Measurements from ENCODE around the gene ANKRD40. TPM values are rescaled to one million over a fixed set of nuclear protein-coding genes. Genes with fewer than 3 reads are reported as not detected.
A peak's percentile ranks its signal among the peaks of the same experiment; 100 is the strongest.

Gene ANKRD40
- total RNA-seq, 2 donors from 2014 or later = 20.1 to 25.1 TPM

DNA sequence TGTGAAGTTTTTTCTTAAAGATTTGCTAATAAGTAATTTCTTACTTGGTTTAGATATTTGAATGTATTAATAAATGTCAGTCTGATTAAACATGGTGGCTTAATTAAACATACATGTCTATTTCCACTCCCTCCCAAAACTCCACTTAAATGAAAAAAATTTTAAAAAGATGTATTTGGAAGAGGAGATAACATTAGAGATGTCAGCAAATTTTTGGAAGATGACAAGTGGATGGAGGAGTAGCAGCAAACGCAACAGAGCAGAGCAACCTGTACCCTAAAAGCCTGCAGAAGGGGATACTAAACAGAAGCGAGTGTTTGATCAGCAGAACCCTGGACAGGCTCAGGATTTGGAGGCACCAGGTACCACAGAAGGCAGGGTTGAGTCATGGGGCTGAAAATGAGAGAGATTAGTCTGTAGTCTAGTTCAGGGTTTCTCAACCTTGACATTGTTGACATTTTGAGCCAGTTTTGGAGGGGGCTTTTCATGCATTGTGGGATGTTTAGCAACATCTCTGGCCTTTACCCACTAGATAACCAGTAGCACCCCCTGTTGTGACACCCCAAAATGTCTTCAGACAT lies 29.5 kb upstream of the ANKRD40 start:
- TF ChIP-seq, protein P1, sequence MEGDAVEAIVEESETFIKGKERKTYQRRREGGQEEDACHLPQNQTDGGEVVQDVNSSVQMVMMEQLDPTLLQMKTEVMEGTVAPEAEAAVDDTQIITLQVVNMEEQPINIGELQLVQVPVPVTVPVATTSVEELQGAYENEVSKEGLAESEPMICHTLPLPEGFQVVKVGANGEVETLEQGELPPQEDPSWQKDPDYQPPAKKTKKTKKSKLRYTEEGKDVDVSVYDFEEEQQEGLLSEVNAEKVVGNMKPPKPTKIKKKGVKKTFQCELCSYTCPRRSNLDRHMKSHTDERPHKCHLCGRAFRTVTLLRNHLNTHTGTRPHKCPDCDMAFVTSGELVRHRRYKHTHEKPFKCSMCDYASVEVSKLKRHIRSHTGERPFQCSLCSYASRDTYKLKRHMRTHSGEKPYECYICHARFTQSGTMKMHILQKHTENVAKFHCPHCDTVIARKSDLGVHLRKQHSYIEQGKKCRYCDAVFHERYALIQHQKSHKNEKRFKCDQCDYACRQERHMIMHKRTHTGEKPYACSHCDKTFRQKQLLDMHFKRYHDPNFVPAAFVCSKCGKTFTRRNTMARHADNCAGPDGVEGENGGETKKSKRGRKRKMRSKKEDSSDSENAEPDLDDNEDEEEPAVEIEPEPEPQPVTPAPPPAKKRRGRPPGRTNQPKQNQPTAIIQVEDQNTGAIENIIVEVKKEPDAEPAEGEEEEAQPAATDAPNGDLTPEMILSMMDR (IDR thresholded peaks at IDR 0.05) = no peak

DNA sequence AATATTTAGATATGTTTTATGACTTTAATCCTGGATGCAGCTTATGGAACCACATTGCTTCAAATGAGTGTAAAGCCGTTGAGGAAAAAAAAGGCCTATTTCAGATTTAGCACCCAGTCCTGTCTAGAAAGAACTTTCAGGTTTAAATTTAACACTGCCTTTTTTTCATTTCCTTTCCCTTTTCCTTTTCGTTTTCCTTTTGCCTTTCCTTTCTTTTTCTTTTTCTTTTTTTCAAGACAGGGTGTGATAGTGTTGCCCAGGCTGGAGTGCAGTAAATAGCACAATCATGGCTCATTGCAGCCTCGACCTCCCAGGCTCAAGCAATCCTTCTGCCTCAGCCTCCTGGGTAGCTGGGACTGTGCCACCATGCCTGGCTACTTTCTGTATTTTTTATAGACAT lies 27.6 kb upstream of the ANKRD40 start:
- Histone ChIP-seq H3K4me3 (no peak overlapping the region), H3K36me3 (no peaks in the 10 kb centered on the region), H3K9me3 (no peaks in the 10 kb centered on the region), H3K27me3 (no peaks in the 10 kb centered on the region), H3K4me1 (no peaks in the 10 kb centered on the region), H3K9ac (ENCODE audit: low read depth in 2 of 2, low read length in 2 of 2) (no peak overlapping the region), H3K27ac (no peak overlapping the region)
- DNase-seq = no peak
- intact Hi-C loops (cut with DNase I) = no loop called here
- TF ChIP-seq, protein P1 (IDR thresholded peaks at IDR 0.05) = no peak

More for the DNA sequence above, 29.5 kb upstream of the ANKRD40 start:
- Histone ChIP-seq H3K27me3 (no peaks in the 10 kb centered on the region), H3K4me1 (no peaks in the 10 kb centered on the region), H3K4me3 (no peak overlapping the region), H3K27ac (no peak overlapping the region), H3K9ac (ENCODE audit: low read depth in 2 of 2, low read length in 2 of 2) (no peak overlapping the region), H3K36me3 (peaks cover 9% of the 10 kb centered on the region), H3K9me3 (no peaks in the 10 kb centered on the region)
- intact Hi-C loops (cut with DNase I) = no loop called here
- DNase-seq = no peak

DNA sequence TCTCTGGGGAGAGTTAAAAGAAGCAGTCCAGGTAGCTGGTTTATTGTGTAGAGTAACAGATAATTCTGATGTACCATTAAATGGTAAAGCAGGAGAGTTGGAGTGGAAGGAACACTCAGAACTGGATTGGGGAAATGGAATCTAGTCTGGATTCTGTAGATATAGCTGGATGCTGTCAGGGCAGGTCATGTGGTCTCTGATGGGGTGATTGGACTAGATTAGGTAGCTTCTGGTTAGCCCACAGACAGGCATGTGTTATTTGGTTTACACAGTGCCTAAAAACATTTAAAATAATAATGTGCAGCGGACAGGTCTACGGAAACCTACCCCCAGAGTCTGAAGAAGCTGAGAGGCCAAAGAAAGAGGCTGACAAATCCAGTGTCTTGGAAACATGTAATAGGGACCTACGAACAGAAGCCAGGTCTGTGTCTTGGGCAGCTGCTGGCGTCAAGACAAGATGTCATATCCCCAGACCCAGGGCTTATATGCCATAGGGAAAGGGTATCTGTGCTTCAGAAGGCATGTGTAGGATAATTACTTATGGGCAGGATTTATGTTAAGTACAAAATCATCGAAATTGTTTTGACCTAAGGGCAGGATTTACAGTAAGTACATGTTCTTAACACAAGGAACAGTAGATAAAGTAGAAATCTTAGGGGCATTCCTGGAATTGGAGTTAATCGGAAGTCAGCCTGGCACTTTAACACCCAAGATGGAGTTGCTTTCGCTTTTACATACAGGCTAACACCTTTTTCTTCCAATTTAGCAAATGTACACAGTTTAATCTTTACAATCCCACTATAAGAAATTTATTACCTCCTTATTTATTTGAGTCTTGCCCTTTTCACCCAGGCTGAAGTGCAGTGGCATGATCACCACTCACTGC lies 24.1 kb upstream of the ANKRD40 start:
- Histone ChIP-seq H3K4me1 (no peaks in the 10 kb centered on the region), H3K9me3 (no peaks in the 10 kb centered on the region), H3K27ac (peak overlapping the region; percentile 3), H3K9ac (ENCODE audit: low read depth in 2 of 2, low read length in 2 of 2) (no peak overlapping the region), H3K36me3 (no peaks in the 10 kb centered on the region), H3K27me3 (no peaks in the 10 kb centered on the region), H3K4me3 (no peak overlapping the region)
- TF ChIP-seq, protein P1 (IDR thresholded peaks at IDR 0.05) = no peak
- DNase-seq = no peak
- intact Hi-C loops (cut with DNase I) = no loop called here

DNA sequence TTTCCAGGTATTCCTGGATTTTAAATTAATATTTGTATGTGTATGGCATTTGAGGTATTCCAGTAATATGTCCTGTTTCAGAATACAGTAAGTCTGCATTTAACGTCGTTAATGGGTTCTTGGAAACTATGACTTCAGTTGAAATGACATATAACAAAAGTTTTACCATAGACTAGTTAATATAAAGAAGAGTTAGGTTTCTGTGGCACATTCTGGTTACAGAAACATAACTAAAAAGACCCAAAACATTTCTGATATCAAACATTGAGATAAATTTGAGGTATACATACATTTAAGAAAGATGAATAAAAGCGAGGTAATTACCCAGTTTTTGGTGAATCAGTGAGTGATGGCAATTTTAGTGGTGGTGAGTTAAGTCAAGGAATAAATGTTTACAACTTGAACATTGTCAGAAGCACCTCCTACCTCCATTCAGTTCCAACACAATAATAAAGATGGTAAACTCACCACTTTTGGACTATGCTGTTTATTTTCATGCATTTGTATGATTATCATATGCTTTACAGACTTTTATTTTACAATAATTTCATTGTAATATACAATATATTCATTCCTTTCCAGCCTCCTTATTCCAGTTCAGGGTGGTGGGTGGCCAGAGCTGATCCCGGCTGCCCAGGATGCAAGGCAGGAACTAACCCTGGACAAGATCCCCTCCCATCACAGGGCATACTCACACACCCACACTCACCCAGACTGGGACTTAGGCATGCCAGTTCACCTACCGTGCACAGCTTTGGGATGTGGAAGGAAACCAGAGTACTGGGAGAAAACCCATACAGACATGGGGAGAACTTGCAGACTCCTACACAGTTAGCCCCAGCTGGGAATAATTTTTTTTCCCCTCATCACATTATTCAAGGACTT lies 21.4 kb upstream of the ANKRD40 start:
- intact Hi-C loops (cut with DNase I) = no loop called here
- DNase-seq = no peak
- no peaks in the 10 kb centered on the region for H3K27me3 ChIP-seq
- H3K9me3 ChIP-seq = no peaks in the 10 kb centered on the region
- H3K27ac ChIP-seq = no peak overlapping the region
- H3K36me3 ChIP-seq = no peaks in the 10 kb centered on the region
- H3K4me3 ChIP-seq = no peak overlapping the region
- TF ChIP-seq, protein P1 (IDR thresholded peaks at IDR 0.05) = no peak
- H3K4me1 ChIP-seq = peaks cover 8% of the 10 kb centered on the region
- peak overlapping the region in 1 of 2 donors; percentile 1 for H3K9ac ChIP-seq (ENCODE audit: low read depth in 2 of 2, low read length in 2 of 2)

DNA sequence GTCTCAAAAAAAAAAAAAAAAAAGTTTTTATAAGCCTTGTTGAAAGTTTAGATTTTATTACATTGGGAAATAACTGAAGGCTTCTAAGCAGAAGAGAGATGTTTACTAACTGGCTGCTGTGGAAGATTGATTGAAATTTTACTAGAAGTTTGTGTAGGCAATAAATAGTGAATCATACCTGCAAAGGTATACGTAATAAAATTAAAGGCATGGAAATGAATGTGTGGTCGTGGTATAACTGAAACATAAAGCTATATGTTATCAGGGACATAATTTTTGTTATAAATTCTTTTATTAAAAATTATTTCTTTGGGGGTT lies 20.4 kb upstream of the ANKRD40 start:
- intact Hi-C loops (cut with DNase I) = no loop called here
- TF ChIP-seq, protein P1 (IDR thresholded peaks at IDR 0.05) = no peak
- H3K9me3 ChIP-seq = no peaks in the 10 kb centered on the region
- H3K27ac ChIP-seq = no peak overlapping the region
- H3K4me1 ChIP-seq = peaks cover 10% of the 10 kb centered on the region
- no peak for DNase-seq
- H3K4me3 ChIP-seq = no peak overlapping the region
- no peaks in the 10 kb centered on the region for H3K27me3 ChIP-seq
- H3K9ac ChIP-seq (ENCODE audit: low read depth in 2 of 2, low read length in 2 of 2) = no peak overlapping the region
- no peaks in the 10 kb centered on the region for H3K36me3 ChIP-seq
